Loucy (cell line): Measurements from ENCODE around the gene KRT82.

Source experiments
- EZH2phosphoT487 ChIP-seq: fragments of 200-600 bp; IDR thresholded peaks from 2 replicates; pipeline ENCODE4 v1.6.1; 2018; ENCODE audit warnings: antibody characterized with exemption, mild to moderate bottlenecking, moderate library complexity, borderline replicate concordance
- TF ChIP-seq, protein P1 (sequence below): fragments of 200-600 bp; sonication (generic); conservative IDR thresholded peaks from 2 replicates; pipeline ENCODE4 v1.5.1; 2014; ENCODE audit warnings: mild to moderate bottlenecking, antibody characterized with exemption, low read length

DNA sequence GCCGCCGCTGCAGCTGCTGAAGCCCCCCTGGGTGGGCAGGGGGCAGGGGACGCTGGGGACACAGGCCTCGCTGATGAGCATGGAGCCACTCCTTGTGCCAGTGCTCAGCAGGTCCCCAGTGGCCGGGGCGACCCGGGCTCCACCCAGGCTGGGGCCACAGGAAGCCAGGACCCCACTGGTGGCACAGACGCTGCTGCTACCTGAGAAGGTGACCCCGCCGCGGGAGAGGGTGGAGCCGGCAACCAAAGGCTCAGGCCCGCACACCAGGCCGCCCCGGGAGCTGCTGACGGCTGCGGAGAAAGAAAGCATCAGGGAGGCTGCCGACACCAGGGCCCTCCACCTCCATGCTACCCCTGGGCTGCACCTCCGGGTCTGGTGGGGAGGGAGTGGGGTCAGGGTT, 28.0 kb downstream of the KRT82 start:
- TF ChIP-seq, protein P1, sequence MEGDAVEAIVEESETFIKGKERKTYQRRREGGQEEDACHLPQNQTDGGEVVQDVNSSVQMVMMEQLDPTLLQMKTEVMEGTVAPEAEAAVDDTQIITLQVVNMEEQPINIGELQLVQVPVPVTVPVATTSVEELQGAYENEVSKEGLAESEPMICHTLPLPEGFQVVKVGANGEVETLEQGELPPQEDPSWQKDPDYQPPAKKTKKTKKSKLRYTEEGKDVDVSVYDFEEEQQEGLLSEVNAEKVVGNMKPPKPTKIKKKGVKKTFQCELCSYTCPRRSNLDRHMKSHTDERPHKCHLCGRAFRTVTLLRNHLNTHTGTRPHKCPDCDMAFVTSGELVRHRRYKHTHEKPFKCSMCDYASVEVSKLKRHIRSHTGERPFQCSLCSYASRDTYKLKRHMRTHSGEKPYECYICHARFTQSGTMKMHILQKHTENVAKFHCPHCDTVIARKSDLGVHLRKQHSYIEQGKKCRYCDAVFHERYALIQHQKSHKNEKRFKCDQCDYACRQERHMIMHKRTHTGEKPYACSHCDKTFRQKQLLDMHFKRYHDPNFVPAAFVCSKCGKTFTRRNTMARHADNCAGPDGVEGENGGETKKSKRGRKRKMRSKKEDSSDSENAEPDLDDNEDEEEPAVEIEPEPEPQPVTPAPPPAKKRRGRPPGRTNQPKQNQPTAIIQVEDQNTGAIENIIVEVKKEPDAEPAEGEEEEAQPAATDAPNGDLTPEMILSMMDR = no peak
- TF ChIP-seq EZH2phosphoT487 = no peak
